Measurements from ENCODE around the gene SAFB. TPM values are rescaled to one million over a fixed set of nuclear protein-coding genes. Genes with fewer than 3 reads are reported as not detected.

SAFB gene
- total RNA-seq, 2 donors from 2014 or later: 130 to 153 TPM

- no peak for TF ChIP-seq CTCF (conservative IDR thresholded peaks at IDR 0.05)
- Histone ChIP-seq H3K4me1 (ENCODE audit: control insufficient read depth, insufficient read depth, low read length) (no peaks in the 10 kb centered on the region), H3K9me3 (ENCODE audit: control insufficient read depth, low read length) (no peaks in the 10 kb centered on the region), H3K4me3 (ENCODE audit: low read length) (no peak overlapping the region), H3K36me3 (ENCODE audit: control insufficient read depth, insufficient read depth, low read length) (peaks cover 82% of the 10 kb centered on the region), H3K9ac (ENCODE audit: extremely low read depth, low read length, poor library complexity, severe bottlenecking) (no peak overlapping the region), H3K27me3 (ENCODE audit: control insufficient read depth, insufficient read depth, low read length, poor library complexity, severe bottlenecking) (no peaks in the 10 kb centered on the region), H3K27ac (ENCODE audit: low read depth, low read length) (no peak overlapping the region)
- H3K9me3 Mint-ChIP-seq: no peaks in the 10 kb centered on the region
- peaks cover 80% of the 10 kb centered on the region for H3K36me3 Mint-ChIP-seq (ENCODE audit: low read depth)
- H3K4me1 Mint-ChIP-seq: peaks cover 10% of the 10 kb centered on the region
- no peak for DNase-seq
- H3K27ac Mint-ChIP-seq: no peak overlapping the region
- no peak overlapping the region for H3K4me3 Mint-ChIP-seq
- 95 to 100% methylated on average over 1 of the region's 1 CpG for WGBS, 2 experiments (ENCODE audit: insufficient coverage in 1 of 2, insufficient read length in 1 of 2)
- no peaks in the 10 kb centered on the region for H3K27me3 Mint-ChIP-seq (ENCODE audit: insufficient read depth)
Observed at GRCh38 chr19:5617080-5617479, 5.8 kb upstream of the SAFB start.

GRCh38 chr19:5618591-5618990 lies 4.3 kb upstream of the SAFB start:
- DNase-seq: no peak
- Mint-ChIP-seq H3K9me3 (no peaks in the 10 kb centered on the region), H3K4me1 (peaks cover 10% of the 10 kb centered on the region), H3K36me3 (ENCODE audit: low read depth) (peaks cover 69% of the 10 kb centered on the region), H3K27me3 (ENCODE audit: insufficient read depth) (peaks cover 2% of the 10 kb centered on the region), H3K27ac (no peak overlapping the region), H3K4me3 (no peak overlapping the region)
- no peaks in the 10 kb centered on the region for H3K27me3 ChIP-seq (ENCODE audit: control insufficient read depth, insufficient read depth, low read length, poor library complexity, severe bottlenecking)
- no peak overlapping the region for H3K27ac ChIP-seq (ENCODE audit: low read depth, low read length)
- WGBS, 2 experiments (ENCODE audit: insufficient coverage in 1 of 2, insufficient read length in 1 of 2): 95 to 97% methylated on average over 7 to 9 of the region's 9 CpGs
- H3K9me3 ChIP-seq (ENCODE audit: control insufficient read depth, low read length): no peaks in the 10 kb centered on the region
- no peaks in the 10 kb centered on the region for H3K4me1 ChIP-seq (ENCODE audit: control insufficient read depth, insufficient read depth, low read length)
- H3K4me3 ChIP-seq (ENCODE audit: low read length): no peak overlapping the region
- TF ChIP-seq CTCF (conservative IDR thresholded peaks at IDR 0.05): no peak
- no peak overlapping the region for H3K9ac ChIP-seq (ENCODE audit: extremely low read depth, low read length, poor library complexity, severe bottlenecking)
- peaks cover 67% of the 10 kb centered on the region for H3K36me3 ChIP-seq (ENCODE audit: control insufficient read depth, insufficient read depth, low read length)

GRCh38 chr19:5619946-5620345 lies 2.9 kb upstream of the SAFB start:
- peaks cover 2% of the 10 kb centered on the region for H3K27me3 Mint-ChIP-seq (ENCODE audit: insufficient read depth)
- H3K9me3 Mint-ChIP-seq: no peaks in the 10 kb centered on the region
- Histone ChIP-seq H3K9me3 (ENCODE audit: control insufficient read depth, low read length) (no peaks in the 10 kb centered on the region), H3K9ac (ENCODE audit: extremely low read depth, low read length, poor library complexity, severe bottlenecking) (no peak overlapping the region), H3K27me3 (ENCODE audit: control insufficient read depth, insufficient read depth, low read length, poor library complexity, severe bottlenecking) (no peaks in the 10 kb centered on the region), H3K4me1 (ENCODE audit: control insufficient read depth, insufficient read depth, low read length) (no peaks in the 10 kb centered on the region), H3K27ac (ENCODE audit: low read depth, low read length) (no peak overlapping the region), H3K36me3 (ENCODE audit: control insufficient read depth, insufficient read depth, low read length) (peaks cover 56% of the 10 kb centered on the region), H3K4me3 (ENCODE audit: low read length) (no peak overlapping the region)
- H3K4me3 Mint-ChIP-seq: no peak overlapping the region
- TF ChIP-seq CTCF (conservative IDR thresholded peaks at IDR 0.05): no peak
- WGBS, 2 experiments (ENCODE audit: insufficient coverage in 1 of 2, insufficient read length in 1 of 2): 91% methylated on average over 3 of the region's 3 CpGs; no CpG with 5 or more reads in 1 of the 2 experiments
- peaks cover 57% of the 10 kb centered on the region for H3K36me3 Mint-ChIP-seq (ENCODE audit: low read depth)
- peaks cover 16% of the 10 kb centered on the region for H3K4me1 Mint-ChIP-seq
- H3K27ac Mint-ChIP-seq: no peak overlapping the region
- no peak for DNase-seq
